ENCODE data around the gene DDX43.

GRCh38 chr6:73452107-73452461, 57.5 kb downstream of the DDX43 start, which contains the start of gene CGAS:
- TF ChIP-seq POLR2A (IDR thresholded peaks at IDR 0.05), result peak in 1 of 2 donors; percentile 26
- TF ChIP-seq, protein P1, sequence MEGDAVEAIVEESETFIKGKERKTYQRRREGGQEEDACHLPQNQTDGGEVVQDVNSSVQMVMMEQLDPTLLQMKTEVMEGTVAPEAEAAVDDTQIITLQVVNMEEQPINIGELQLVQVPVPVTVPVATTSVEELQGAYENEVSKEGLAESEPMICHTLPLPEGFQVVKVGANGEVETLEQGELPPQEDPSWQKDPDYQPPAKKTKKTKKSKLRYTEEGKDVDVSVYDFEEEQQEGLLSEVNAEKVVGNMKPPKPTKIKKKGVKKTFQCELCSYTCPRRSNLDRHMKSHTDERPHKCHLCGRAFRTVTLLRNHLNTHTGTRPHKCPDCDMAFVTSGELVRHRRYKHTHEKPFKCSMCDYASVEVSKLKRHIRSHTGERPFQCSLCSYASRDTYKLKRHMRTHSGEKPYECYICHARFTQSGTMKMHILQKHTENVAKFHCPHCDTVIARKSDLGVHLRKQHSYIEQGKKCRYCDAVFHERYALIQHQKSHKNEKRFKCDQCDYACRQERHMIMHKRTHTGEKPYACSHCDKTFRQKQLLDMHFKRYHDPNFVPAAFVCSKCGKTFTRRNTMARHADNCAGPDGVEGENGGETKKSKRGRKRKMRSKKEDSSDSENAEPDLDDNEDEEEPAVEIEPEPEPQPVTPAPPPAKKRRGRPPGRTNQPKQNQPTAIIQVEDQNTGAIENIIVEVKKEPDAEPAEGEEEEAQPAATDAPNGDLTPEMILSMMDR (IDR thresholded peaks at IDR 0.05), result no peak
